NCI-H460 (cell line): ENCODE results near the gene ORMDL3. TPM values are rescaled to one million over a fixed set of nuclear protein-coding genes. Genes with fewer than 3 reads are reported as not detected.

Experiments
- DNase-seq: peaks from one replicate; pipeline ENCODE4 v3.0.0-alpha.2; 2016; ENCODE audit warnings: low read depth; ENCODE audit errors: extremely low read depth
- polyA plus RNA-seq: library from polyadenylated mRNA; depleted of rRNA; stranded (reverse); fragments of >200 nt; gene quantifications from 2 replicates; pipeline ENCODE4 v1.2.3, GENCODE V29; 2014; cell fraction: nucleus; rRNA removed
- total RNA-seq: library from RNA; depleted of rRNA; stranded (reverse); fragments of >200 nt; shearing (Covaris generic); gene quantifications from 2 replicates; pipeline ENCODE4 v1.2.3, GENCODE V29; 2014; rRNA removed

ORMDL3 gene
- 13.1 and 14.9 TPM in 2 replicates for total RNA-seq
- polyA plus RNA-seq, result 15.9 and 25.3 TPM in 2 replicates

GRCh38 chr17:39927101-39927928 lies at the start of gene ORMDL3, which contains the start of gene LRRC3C:
Gene ORMDL3, minus strand, starts transcription at chr17:39927601. Its CDS starts 3,398 bp downstream, at chr17:39924203.
Gene LRRC3C, plus strand, starts transcription at chr17:39927732. Its CDS starts 13,792 bp downstream, at chr17:39941524.
- DNase-seq, result peak; percentile 88

- DNase-seq, result no peak
These were observed 48.4 kb upstream of the ORMDL3 start for GRCh38 chr17:39975801-39976200.

DNA sequence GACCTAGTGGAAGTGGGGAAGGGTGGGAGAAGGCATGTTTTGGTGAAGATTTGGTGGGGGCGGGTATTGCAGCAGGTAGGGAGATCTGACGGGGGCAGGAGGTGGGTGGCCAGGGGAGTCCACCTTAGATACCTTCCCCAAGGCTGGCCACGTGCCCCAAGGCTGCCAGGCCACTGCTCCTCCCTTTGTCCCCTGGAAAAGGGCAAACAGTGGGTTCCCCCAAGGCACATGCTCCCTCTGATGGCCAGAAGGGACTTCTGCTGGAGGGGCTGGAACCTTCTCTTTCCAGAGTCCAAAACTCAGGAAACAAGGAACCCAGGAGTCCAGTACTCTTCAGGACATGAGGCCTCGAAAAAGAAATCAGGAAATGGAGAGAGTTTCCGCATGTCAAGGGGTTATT lies 47.0 kb upstream of the ORMDL3 start:
- no peak for DNase-seq

DNA sequence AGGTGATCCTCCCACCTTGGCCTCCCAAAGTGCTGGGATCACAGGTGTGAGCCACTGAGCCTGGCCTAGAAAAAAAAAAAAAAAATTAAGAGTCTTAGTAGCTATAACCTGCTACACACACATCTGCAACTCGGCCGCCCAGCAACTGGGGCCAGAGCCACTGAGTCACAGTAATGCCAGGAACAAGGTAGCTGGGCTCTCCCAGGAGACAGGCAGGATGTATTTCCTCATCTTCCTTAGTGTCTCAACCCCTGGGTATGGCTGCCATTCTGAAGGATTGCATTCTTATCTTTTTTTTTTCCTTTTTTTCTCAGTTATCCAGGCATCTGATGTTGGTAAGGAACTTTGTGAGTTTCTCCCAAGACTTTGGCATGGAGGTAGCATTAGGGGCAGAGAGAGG lies 46.1 kb upstream of the ORMDL3 start:
- DNase-seq, result no peak

- no peak for DNase-seq
These were observed 44.9 kb upstream of the ORMDL3 start for GRCh38 chr17:39972271-39972670.

DNA sequence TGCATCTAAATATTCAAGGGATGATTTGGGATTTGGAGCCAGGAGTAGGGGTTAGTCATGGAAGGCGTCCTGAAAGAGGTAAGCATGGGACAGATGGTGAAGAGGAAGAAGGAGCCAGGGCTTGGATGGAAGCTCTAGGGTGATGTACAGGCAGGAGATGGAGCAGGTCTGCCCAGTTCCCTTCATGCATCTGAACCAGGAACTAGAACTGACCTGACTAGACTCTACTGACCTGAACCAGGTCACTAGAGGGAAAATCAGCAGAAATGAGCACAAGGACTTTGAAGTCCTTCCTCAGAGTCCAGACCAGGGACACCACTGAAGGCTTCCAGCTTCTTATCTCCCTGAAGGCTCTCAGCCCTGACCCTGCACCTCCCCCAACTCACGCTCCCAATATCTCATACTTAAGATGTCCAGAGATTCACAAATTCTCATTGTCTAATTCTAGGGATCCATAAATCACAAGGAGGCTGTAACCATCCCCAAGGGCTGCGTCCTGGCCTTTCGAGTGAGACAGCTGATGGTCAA lies 43.7 kb upstream of the ORMDL3 start:
- DNase-seq, result no peak

- DNase-seq, result no peak
These were observed 42.8 kb upstream of the ORMDL3 start for GRCh38 chr17:39970157-39970692.

DNA sequence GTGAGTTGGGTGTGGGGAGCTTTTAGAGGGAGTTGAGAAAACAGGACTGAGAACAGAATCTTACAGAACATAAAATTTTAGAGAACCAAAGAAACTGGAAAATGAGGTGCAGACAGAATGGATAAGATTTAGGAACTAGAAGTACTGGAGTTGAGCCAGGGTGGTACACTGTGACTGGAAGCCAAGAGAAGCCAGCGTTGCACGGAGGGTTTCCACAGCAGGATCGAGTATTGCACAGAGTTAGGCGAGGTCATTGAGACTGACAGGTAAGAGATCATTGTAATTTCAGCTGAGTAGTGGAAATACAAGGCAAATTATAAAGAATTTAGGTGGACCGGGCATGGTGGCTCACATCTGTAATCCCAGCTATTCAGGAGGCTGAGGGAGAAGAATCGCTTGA lies 42.0 kb upstream of the ORMDL3 start:
- DNase-seq, result no peak

GRCh38 chr17:39968761-39969160 lies 41.4 kb upstream of the ORMDL3 start:
- DNase-seq, result no peak

- no peak for DNase-seq
These were observed 39.4 kb upstream of the ORMDL3 start for GRCh38 chr17:39966771-39967170.

- DNase-seq, result no peak
These were observed 37.8 kb upstream of the ORMDL3 start for GRCh38 chr17:39965017-39965699.

GRCh38 chr17:39963829-39964228 lies 36.4 kb upstream of the ORMDL3 start:
- no peak for DNase-seq

DNA sequence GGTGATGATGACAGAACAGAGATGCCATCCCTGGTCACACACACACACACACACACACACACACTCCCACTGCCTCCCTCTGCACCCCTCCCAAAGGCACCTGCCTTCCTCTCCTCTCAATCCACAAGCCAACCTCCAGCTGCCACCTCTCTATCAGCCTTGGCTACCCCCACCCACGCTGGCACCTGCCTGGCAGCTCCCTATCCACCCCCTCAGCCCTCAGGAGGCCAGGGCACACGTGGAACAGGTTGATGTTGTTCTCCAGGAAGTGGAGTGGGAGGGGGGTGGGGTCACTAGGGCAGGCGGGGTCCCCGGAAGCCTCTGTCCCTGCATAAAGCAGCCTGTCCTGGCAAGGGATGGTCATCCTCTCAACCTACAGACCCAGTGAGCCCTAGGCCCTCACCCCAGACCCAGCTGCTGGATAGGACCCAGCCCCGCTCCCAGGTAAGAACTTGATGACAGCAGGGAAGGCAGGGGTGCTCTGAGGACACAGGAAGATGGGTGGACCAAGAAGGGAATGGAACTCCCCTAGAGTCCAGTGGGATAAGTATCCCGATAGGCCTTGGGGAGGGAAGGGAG lies 35.3 kb upstream of the ORMDL3 start, which contains the start of gene GSDMA:
Gene GSDMA (plus strand): TSS at position 363 of the 579 bp plus-strand sequence. CDS start 2,684 bp downstream, outside the sequence.
- no peak for DNase-seq

DNA sequence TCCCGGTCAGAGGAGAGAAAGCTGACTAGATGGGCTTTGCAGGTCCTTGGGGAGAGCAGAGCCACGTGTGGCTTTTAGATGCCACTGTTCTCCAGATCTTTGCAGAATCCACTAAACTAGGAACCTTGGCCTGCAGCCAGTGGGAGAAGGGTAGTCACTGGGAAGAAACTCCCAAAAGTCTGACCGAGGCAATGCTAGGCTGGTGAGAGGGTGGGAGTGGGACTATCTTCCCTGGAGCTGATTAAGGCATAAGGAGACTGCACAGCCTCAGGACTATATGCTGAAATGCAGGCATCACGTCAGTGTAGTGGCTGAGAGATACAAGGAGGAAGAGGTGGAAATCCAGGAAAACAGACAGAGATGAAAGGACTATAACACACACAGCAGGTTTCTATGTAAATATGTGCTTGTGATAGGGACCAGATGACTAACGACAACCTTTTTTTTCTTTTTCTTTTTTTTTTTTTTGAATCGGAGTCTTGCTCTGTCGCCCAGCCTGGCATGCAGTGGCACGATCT lies 33.2 kb upstream of the ORMDL3 start:
- DNase-seq, result no peak

- no peak for DNase-seq
These were observed 28.4 kb upstream of the ORMDL3 start for GRCh38 chr17:39955726-39956225.

GRCh38 chr17:39954876-39955275 lies 27.5 kb upstream of the ORMDL3 start:
- no peak for DNase-seq

DNA sequence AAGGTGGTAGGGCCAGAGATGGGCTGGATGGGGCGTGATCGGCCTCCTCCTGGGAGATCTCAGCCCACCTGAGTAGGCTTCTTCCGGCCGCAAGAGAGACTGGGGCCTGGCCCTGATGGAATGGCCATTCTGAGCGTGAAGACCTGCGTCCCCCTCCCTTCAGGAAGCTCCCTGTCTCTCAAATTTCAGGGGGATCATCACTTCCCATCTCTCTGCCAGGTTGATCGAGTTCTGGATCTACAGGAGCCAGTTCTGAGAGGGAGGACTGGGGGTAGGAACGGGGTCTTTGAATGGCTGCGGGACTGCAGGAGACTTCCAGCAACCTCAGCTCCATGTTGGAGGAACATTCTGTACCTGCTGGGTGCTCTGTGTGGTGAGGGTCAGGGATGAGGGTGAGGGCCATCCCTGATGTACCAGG lies 26.1 kb upstream of the ORMDL3 start:
- no peak for DNase-seq

DNA sequence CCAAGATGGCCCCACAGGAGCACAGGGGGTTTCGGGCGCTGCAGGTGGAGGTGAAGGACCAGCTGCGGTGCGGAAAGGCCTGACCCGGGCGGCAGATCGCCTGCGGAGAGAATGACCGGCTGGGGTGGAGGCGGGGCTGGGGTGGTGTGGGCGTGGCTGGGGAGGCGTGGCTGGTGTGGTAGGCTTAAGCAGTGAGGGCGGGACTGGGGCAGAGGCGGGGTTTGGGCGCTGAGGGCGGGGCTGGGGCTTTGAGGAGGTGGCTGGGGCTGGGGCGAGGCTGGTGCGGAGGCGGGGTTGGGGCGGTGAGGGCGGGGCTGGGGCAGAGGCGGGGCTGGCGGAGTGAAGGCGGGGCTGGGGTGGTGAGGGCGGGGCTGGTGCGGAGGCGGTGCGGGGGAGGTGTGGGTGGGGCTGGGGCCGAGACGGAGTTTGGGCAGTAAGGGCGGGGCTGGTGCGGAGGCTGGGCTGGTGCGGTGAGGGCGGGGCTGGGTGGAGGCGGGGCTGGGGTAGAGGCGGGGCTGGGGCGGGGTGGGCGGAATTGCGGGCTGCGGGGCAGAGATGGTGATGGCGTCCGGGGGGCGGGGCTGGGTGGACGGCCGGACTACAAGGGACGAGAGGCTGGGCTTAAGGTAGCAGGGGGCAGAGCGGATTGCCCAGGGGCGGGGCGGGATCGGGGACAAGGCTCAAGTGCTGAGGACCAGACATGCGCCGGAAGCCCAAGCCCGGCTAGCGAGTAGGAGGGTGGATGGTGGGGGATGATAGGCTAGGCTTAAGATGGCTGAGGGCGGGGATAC lies 25.5 kb upstream of the ORMDL3 start:
- DNase-seq, result peak; percentile 95

DNA sequence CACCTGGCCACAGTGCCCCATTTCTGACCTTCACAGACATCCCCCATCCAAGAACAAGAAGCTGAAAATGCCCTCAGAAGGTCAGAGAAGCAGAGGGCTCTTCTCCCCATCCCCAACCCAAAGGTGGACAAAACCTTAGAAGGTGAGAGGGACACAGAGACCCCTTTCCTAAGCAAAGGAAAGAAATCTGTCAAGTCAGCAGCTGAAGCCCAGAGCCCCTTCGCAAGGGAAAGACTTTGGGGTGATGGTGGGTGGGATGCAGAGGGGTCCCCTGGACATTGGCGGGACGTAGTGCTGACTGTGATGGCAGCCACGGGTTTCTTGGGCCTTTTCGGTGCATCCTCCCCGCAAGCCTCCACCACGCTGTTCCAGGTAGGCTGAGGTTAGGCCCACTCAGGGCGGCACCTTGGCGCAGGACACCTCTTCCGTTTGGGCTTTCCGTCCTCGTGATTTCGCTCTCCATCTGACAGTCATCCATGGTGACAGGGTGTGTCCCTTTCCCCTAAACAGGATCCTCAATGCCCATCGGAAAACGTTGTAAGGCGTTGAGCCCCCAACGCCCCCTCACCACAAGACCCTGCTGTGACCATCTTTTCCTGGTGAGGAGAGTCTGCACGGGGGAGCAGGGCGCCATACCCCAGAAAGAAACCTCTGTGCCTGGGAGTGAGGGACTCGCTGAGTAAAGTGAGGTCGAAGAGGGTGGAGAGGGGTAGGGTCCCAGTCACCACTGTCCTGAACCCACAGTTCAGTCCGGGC lies 24.7 kb upstream of the ORMDL3 start:
- no peak for DNase-seq
